GM23338 (cell line): ENCODE measurements around the gene ATG7. TPM values are rescaled to one million over a fixed set of nuclear protein-coding genes. Genes with fewer than 3 reads are reported as not detected.

Experiments used
- ATAC-seq: fragments of 200-7000 bp; cut with Tn5 transposase; 3 replicates; pipeline ENCODE4 v1.9.1; 2020
- DNase-seq: peaks from one replicate; pipeline ENCODE4 v3.0.0-alpha.2; 2015; ENCODE audit warnings: low spot score
- H2AFZ ChIP-seq: fragments of 200-600 bp; sonication (generic); 2 replicates; pipeline ENCODE4 v1.8.0; 2016; ENCODE audit warnings: antibody characterized with exemption, mild to moderate bottlenecking, moderate library complexity
- H3F3A ChIP-seq: fragments of 200-600 bp; sonication (generic); replicated peaks from 2 replicates; pipeline ENCODE4 v1.8.0; 2017; ENCODE audit warnings: antibody characterized with exemption, mixed run types, low read depth
- H3K27ac ChIP-seq: fragments of 200-600 bp; sonication (generic); 2 replicates; pipeline ENCODE4 v1.6.1; 2016; ENCODE audit warnings: low read depth
- H3K27me3 ChIP-seq: fragments of 200-600 bp; sonication (generic); 2 replicates; pipeline ENCODE4 v1.8.0; 2016; ENCODE audit warnings: mild to moderate bottlenecking, mixed run types, moderate library complexity; ENCODE audit not compliant: insufficient read depth
- H3K36me3 ChIP-seq: fragments of 200-600 bp; sonication (generic); 2 replicates; pipeline ENCODE4 v1.8.0; 2016; ENCODE audit warnings: mild to moderate bottlenecking; ENCODE audit not compliant: insufficient read depth
- H3K4me1 ChIP-seq: fragments of 200-600 bp; sonication (generic); 2 replicates; pipeline ENCODE4 v1.8.0; 2016; ENCODE audit warnings: mild to moderate bottlenecking, moderate library complexity; ENCODE audit not compliant: insufficient read depth
- H3K4me2 ChIP-seq: fragments of 200-600 bp; sonication (generic); 2 replicates; pipeline ENCODE4 v1.7.1; 2017; ENCODE audit warnings: mixed run types
- H3K4me3 ChIP-seq: fragments of 200-600 bp; sonication (generic); 2 replicates; pipeline ENCODE4 v1.6.1; 2016; ENCODE audit warnings: mixed run types
- H3K79me2 ChIP-seq: fragments of 200-600 bp; sonication (generic); replicated peaks from 2 replicates; pipeline ENCODE4 v1.8.0; 2017; ENCODE audit warnings: mild to moderate bottlenecking; ENCODE audit not compliant: insufficient read depth
- H3K9me2 ChIP-seq: fragments of 200-600 bp; sonication (generic); 2 replicates; pipeline ENCODE4 v1.8.0; 2017; ENCODE audit not compliant: insufficient read depth
- H4K20me1 ChIP-seq: fragments of 200-600 bp; sonication (generic); replicated peaks from 2 replicates; pipeline ENCODE4 v1.8.0; 2017; ENCODE audit warnings: mild to moderate bottlenecking; ENCODE audit not compliant: insufficient read depth
- H3K27ac Mint-ChIP-seq: 2 replicates; pipeline ENCODE4 v1.8.0; 2020; ENCODE audit warnings: inconsistent platforms, mild to moderate bottlenecking, moderate library complexity, mixed read lengths
- H3K27me3 Mint-ChIP-seq: 3 replicates; pipeline ENCODE4 v1.8.0; 2022; ENCODE audit warnings: low read depth, mild to moderate bottlenecking, moderate library complexity, mixed read lengths, inconsistent platforms; ENCODE audit not compliant: insufficient read depth, poor library complexity
- H3K36me3 Mint-ChIP-seq: 3 replicates; pipeline ENCODE4 v1.8.0; 2021; ENCODE audit warnings: low read depth, mild to moderate bottlenecking, inconsistent platforms, moderate library complexity, mixed read lengths
- H3K4me1 Mint-ChIP-seq: 3 replicates; pipeline ENCODE4 v1.8.0; 2020; ENCODE audit warnings: mild to moderate bottlenecking, inconsistent platforms, mixed read lengths
- H3K4me3 Mint-ChIP-seq: 3 replicates; pipeline ENCODE4 v1.8.0; 2021; ENCODE audit warnings: moderate library complexity, mild to moderate bottlenecking, inconsistent platforms, mixed read lengths
- H3K9me3 Mint-ChIP-seq: 3 replicates; pipeline ENCODE4 v1.8.0; 2020; ENCODE audit warnings: moderate library complexity, mild to moderate bottlenecking, inconsistent platforms, mixed read lengths
- CREB1 ChIP-seq: fragments of 250-450 bp; sonication (Bioruptor Pico); IDR thresholded peaks from 2 replicates; pipeline ENCODE4 v1.5.0; 2020; ENCODE audit warnings: low read depth, mild to moderate bottlenecking, moderate library complexity
- EZH2phosphoT487 ChIP-seq: fragments of 200-600 bp; sonication (generic); IDR thresholded peaks from one replicate; pipeline ENCODE4 v1.8.1; 2018; ENCODE audit warnings: antibody characterized with exemption; ENCODE audit not compliant: unreplicated experiment
- JUNB ChIP-seq: IDR thresholded peaks from one replicate; pipeline ENCODE4 v1.6.1; 2016; ENCODE audit warnings: antibody characterized with exemption; ENCODE audit not compliant: unreplicated experiment
- NANOG ChIP-seq: IDR thresholded peaks from 2 replicates; pipeline ENCODE4 v1.6.1; 2016; ENCODE audit warnings: antibody characterized with exemption, borderline replicate concordance
- POLR2AphosphoS5 ChIP-seq: IDR thresholded peaks from 2 replicates; pipeline ENCODE4 v1.6.1; 2016; ENCODE audit warnings: antibody characterized with exemption, low read depth
- STAT1 ChIP-seq: IDR thresholded peaks from one replicate; pipeline ENCODE4 v1.6.1; 2016; ENCODE audit warnings: antibody characterized with exemption; ENCODE audit not compliant: unreplicated experiment
- ZNF331 ChIP-seq: fragments of 250-450 bp; sonication (Bioruptor Pico); IDR thresholded peaks from 2 replicates; pipeline ENCODE4 v1.5.0; 2020; ENCODE audit warnings: low read depth, mild to moderate bottlenecking, moderate library complexity
- polyA plus RNA-seq: library from polyadenylated mRNA; unstranded; fragments of >200 nt; fragmentation: Nextera tagmentation; extraction: Ambion mirVana; gene quantifications from 2 replicates; pipeline ENCODE4 v1.2.1, GENCODE V29; 2016
- total RNA-seq: library from RNA; depleted of rRNA; stranded (reverse); fragments of >200 nt; shearing (Covaris generic); gene quantifications from 2 replicates; pipeline ENCODE4 v1.2.3, GENCODE V29; 2014
- TF ChIP-seq, protein P1 (sequence below): IDR thresholded peaks from 2 replicates; pipeline ENCODE4 v1.6.1; 2016; ENCODE audit warnings: antibody characterized with exemption
- TF ChIP-seq, protein P2 (sequence below): fragments of 250-450 bp; sonication (Bioruptor Pico); IDR thresholded peaks from 2 replicates; pipeline ENCODE4 v1.5.0; 2020; ENCODE audit warnings: mild to moderate bottlenecking, moderate library complexity
- TF ChIP-seq, protein P3 (sequence below): IDR thresholded peaks from one replicate; pipeline ENCODE4 v1.6.1; 2018; ENCODE audit warnings: antibody characterized with exemption; ENCODE audit not compliant: unreplicated experiment
- TF ChIP-seq, protein P4 (sequence below), 2 experiments: fragments of 200-600 bp in 1 of 2; sonication (generic) in 1 of 2; conservative IDR thresholded peaks; 2 replicates each; pipeline versions ENCODE4 v1.5.1 to v1.6.1; 2016 to 2017; ENCODE audit warnings: antibody characterized with exemption in 2 of 2, low read depth in 2 of 2, mild to moderate bottlenecking in 2 of 2, moderate library complexity in 1 of 2

ATG7 gene
- total and polyA plus RNA-seq, 2 experiments from 2014 or later: 16.2 to 36.7 TPM

DNA sequence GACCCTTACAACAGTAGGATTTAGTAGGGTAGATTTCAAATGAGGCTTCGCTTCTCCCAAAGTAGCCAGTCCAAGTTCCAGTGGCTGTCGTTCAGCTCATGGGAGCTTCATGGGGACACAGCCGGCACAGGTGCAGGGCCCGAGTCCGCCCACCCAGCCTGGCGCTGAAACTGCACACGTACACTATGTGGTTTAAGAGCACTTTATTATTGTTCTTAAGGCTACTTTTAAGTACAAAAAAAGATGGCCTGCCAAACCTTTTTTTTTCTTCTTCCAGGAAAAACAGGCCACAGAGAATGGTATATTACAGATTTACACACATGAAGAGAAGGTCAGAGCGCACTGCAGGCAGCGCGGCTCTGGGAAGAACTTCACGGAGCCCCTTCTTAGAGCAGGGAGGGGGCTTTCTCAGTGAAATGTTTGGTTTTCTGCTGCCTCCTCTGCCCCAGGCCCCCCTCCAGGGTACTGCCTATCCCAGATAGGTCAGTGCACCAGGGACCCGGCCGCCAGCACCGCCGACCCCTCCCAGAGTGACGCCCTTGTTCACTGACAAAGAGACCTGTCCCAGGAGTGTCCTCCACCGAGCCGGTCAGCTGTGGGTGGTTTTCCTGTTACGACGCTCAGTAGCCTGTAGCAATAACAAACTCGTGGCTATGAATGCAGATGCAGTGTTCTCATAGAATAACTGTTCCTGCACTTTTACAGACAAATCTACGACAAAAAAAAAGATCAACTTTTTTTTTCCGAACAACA is 283.9 kb downstream of the ATG7 start:
- peaks cover 11% of the 10 kb centered on the region for H3K4me1 Mint-ChIP-seq
- H3F3A ChIP-seq: no peaks in the 10 kb centered on the region
- peaks cover 11% of the 10 kb centered on the region; the same call in 1 of the 2 replicates for H3K79me2 ChIP-seq
- no peaks in the 10 kb centered on the region for H3K27me3 ChIP-seq
- no peaks in the 10 kb centered on the region; the same call in 2 of the 3 replicates for H3K9me3 Mint-ChIP-seq
- ATAC-seq (no peak), DNase-seq (no peak)
- no peaks in the 10 kb centered on the region for H3K4me1 ChIP-seq
- no peak overlapping the region for H3K27ac ChIP-seq
- H3K36me3 Mint-ChIP-seq: peaks cover 30% of the 10 kb centered on the region
- peaks cover 7% of the 10 kb centered on the region for H3K27me3 Mint-ChIP-seq
- no peak overlapping the region for H2AFZ ChIP-seq
- no peaks in the 10 kb centered on the region for H3K9me2 ChIP-seq
- H3K36me3 ChIP-seq: no peaks in the 10 kb centered on the region
- H3K4me3 Mint-ChIP-seq: no peak overlapping the region; the same call in 2 of the 3 replicates
- no peak overlapping the region for H3K4me2 ChIP-seq
- TF ChIP-seq NANOG: no peak
- TF ChIP-seq CREB1: no peak
- TF ChIP-seq POLR2AphosphoS5: no peak
- TF ChIP-seq, protein P1, sequence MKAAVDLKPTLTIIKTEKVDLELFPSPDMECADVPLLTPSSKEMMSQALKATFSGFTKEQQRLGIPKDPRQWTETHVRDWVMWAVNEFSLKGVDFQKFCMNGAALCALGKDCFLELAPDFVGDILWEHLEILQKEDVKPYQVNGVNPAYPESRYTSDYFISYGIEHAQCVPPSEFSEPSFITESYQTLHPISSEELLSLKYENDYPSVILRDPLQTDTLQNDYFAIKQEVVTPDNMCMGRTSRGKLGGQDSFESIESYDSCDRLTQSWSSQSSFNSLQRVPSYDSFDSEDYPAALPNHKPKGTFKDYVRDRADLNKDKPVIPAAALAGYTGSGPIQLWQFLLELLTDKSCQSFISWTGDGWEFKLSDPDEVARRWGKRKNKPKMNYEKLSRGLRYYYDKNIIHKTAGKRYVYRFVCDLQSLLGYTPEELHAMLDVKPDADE: no peak
- TF ChIP-seq, protein P2, sequence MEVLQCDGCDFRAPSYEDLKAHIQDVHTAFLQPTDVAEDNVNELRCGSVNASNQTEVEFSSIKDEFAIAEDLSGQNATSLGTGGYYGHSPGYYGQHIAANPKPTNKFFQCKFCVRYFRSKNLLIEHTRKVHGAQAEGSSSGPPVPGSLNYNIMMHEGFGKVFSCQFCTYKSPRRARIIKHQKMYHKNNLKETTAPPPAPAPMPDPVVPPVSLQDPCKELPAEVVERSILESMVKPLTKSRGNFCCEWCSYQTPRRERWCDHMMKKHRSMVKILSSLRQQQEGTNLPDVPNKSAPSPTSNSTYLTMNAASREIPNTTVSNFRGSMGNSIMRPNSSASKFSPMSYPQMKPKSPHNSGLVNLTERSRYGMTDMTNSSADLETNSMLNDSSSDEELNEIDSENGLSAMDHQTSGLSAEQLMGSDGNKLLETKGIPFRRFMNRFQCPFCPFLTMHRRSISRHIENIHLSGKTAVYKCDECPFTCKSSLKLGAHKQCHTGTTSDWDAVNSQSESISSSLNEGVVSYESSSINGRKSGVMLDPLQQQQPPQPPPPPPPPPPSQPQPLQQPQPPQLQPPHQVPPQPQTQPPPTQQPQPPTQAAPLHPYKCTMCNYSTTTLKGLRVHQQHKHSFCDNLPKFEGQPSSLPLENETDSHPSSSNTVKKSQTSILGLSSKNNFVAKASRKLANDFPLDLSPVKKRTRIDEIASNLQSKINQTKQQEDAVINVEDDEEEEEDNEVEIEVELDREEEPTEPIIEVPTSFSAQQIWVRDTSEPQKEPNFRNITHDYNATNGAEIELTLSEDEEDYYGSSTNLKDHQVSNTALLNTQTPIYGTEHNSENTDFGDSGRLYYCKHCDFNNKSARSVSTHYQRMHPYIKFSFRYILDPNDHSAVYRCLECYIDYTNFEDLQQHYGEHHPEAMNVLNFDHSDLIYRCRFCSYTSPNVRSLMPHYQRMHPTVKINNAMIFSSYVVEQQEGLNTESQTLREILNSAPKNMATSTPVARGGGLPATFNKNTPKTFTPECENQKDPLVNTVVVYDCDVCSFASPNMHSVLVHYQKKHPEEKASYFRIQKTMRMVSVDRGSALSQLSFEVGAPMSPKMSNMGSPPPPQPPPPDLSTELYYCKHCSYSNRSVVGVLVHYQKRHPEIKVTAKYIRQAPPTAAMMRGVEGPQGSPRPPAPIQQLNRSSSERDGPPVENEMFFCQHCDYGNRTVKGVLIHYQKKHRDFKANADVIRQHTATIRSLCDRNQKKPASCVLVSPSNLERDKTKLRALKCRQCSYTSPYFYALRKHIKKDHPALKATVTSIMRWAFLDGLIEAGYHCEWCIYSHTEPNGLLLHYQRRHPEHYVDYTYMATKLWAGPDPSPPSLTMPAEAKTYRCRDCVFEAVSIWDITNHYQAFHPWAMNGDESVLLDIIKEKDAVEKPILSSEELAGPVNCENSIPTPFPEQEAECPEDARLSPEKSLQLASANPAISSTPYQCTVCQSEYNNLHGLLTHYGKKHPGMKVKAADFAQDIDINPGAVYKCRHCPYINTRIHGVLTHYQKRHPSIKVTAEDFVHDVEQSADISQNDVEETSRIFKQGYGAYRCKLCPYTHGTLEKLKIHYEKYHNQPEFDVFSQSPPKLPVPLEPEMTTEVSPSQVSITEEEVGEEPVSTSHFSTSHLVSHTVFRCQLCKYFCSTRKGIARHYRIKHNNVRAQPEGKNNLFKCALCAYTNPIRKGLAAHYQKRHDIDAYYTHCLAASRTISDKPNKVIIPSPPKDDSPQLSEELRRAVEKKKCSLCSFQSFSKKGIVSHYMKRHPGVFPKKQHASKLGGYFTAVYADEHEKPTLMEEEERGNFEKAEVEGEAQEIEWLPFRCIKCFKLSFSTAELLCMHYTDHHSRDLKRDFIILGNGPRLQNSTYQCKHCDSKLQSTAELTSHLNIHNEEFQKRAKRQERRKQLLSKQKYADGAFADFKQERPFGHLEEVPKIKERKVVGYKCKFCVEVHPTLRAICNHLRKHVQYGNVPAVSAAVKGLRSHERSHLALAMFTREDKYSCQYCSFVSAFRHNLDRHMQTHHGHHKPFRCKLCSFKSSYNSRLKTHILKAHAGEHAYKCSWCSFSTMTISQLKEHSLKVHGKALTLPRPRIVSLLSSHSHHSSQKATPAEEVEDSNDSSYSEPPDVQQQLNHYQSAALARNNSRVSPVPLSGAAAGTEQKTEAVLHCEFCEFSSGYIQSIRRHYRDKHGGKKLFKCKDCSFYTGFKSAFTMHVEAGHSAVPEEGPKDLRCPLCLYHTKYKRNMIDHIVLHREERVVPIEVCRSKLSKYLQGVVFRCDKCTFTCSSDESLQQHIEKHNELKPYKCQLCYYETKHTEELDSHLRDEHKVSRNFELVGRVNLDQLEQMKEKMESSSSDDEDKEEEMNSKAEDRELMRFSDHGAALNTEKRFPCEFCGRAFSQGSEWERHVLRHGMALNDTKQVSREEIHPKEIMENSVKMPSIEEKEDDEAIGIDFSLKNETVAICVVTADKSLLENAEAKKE (CRISPR knock-in tag): no peak
- no peak for TF ChIP-seq JUNB
- TF ChIP-seq EZH2phosphoT487: no peak
- TF ChIP-seq, protein P3, sequence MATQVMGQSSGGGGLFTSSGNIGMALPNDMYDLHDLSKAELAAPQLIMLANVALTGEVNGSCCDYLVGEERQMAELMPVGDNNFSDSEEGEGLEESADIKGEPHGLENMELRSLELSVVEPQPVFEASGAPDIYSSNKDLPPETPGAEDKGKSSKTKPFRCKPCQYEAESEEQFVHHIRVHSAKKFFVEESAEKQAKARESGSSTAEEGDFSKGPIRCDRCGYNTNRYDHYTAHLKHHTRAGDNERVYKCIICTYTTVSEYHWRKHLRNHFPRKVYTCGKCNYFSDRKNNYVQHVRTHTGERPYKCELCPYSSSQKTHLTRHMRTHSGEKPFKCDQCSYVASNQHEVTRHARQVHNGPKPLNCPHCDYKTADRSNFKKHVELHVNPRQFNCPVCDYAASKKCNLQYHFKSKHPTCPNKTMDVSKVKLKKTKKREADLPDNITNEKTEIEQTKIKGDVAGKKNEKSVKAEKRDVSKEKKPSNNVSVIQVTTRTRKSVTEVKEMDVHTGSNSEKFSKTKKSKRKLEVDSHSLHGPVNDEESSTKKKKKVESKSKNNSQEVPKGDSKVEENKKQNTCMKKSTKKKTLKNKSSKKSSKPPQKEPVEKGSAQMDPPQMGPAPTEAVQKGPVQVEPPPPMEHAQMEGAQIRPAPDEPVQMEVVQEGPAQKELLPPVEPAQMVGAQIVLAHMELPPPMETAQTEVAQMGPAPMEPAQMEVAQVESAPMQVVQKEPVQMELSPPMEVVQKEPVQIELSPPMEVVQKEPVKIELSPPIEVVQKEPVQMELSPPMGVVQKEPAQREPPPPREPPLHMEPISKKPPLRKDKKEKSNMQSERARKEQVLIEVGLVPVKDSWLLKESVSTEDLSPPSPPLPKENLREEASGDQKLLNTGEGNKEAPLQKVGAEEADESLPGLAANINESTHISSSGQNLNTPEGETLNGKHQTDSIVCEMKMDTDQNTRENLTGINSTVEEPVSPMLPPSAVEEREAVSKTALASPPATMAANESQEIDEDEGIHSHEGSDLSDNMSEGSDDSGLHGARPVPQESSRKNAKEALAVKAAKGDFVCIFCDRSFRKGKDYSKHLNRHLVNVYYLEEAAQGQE: no peak
- no peak for TF ChIP-seq ZNF331 (CRISPR knock-in tag)
- TF ChIP-seq, protein P4, sequence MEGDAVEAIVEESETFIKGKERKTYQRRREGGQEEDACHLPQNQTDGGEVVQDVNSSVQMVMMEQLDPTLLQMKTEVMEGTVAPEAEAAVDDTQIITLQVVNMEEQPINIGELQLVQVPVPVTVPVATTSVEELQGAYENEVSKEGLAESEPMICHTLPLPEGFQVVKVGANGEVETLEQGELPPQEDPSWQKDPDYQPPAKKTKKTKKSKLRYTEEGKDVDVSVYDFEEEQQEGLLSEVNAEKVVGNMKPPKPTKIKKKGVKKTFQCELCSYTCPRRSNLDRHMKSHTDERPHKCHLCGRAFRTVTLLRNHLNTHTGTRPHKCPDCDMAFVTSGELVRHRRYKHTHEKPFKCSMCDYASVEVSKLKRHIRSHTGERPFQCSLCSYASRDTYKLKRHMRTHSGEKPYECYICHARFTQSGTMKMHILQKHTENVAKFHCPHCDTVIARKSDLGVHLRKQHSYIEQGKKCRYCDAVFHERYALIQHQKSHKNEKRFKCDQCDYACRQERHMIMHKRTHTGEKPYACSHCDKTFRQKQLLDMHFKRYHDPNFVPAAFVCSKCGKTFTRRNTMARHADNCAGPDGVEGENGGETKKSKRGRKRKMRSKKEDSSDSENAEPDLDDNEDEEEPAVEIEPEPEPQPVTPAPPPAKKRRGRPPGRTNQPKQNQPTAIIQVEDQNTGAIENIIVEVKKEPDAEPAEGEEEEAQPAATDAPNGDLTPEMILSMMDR (conservative IDR thresholded peaks at IDR 0.05; ENCODE audit: low read depth in 2 of 2): no peak
- no peak for TF ChIP-seq STAT1
- H4K20me1 ChIP-seq: peaks cover 12% of the 10 kb centered on the region; the same call in 1 of the 2 replicates
- no peak overlapping the region for H3K4me3 ChIP-seq
- H3K27ac Mint-ChIP-seq: no peak overlapping the region
